ENCODE data around the gene CASKIN2. TPM values are rescaled to one million over a fixed set of nuclear protein-coding genes. Genes with fewer than 3 reads are reported as not detected.

The CASKIN2 gene
- total RNA-seq, 1 donor from 2014 or later: 5.7 TPM

DNA sequence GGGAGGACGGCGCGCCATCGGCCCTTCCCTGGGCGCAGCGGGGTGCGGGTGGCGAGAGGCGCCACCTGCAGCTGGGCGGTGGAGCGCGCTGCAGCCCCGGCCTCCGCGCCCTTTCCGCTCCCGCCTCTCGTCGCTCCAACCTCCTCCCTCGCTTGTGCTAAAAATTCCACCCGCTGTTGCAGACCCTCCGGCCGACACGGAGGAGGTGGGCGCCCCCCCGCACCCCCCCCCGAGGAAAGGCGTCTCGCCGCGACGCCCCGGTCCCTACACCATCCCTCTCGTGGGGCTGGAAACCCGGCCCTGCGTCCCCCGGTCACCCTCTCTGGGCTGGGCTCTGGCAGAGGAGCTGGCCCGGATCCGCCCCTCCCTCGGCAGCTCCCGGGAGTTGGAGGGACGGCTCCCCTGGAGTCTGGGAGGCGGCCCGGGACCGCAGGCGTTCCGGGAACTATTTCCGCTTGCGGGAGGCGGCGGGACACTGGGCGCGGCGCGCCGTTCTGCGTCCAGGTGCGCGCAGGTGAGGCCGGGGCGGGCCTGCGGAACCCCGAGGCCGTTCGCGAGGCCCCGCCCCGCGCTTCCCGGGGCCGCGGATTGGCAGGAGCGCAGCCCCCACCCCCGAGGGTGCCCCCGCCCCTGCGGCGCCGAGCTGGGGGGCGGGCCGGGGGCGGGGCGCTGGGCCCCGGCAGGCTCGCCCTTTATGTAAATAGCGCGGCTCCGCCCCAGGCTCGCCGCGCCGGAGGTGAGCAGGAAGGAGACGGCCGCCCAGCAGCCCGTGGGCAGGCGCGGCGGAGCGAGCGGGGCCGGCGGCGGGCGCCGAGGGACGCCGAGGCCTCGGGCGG, 9.9 kb upstream of the CASKIN2 start, which contains the start of gene LLGL2:
TSS of gene LLGL2 (plus strand) at position 728 of the 836 bp plus-strand sequence. CDS start 17,730 bp downstream, outside the sequence.
- Histone ChIP-seq H3K36me3 (no peaks in the 10 kb centered on the region), H3K27ac (no peak within 1 kb of the TSS), H3K27me3 (no peaks in the 10 kb centered on the region), H3K9me3 (ENCODE audit: low read depth) (no peaks in the 10 kb centered on the region), H3K4me2 (peak within 1 kb of the TSS; percentile 97), H2AFZ (replicated peaks) (peak within 1 kb of the TSS; percentile 66), H3K4me1 (peaks cover 7% of the 10 kb centered on the region), H3F3A (ENCODE audit: low read depth) (peaks cover 33% of the 10 kb centered on the region), H3K79me2 (ENCODE audit: low read depth) (peaks cover 32% of the 10 kb centered on the region), H4K20me1 (ENCODE audit: low read depth) (peaks cover 42% of the 10 kb centered on the region), H3K9ac (no peak within 1 kb of the TSS), H3K4me3 (peak within 1 kb of the TSS; percentile 87)
- TF ChIP-seq, protein P1, sequence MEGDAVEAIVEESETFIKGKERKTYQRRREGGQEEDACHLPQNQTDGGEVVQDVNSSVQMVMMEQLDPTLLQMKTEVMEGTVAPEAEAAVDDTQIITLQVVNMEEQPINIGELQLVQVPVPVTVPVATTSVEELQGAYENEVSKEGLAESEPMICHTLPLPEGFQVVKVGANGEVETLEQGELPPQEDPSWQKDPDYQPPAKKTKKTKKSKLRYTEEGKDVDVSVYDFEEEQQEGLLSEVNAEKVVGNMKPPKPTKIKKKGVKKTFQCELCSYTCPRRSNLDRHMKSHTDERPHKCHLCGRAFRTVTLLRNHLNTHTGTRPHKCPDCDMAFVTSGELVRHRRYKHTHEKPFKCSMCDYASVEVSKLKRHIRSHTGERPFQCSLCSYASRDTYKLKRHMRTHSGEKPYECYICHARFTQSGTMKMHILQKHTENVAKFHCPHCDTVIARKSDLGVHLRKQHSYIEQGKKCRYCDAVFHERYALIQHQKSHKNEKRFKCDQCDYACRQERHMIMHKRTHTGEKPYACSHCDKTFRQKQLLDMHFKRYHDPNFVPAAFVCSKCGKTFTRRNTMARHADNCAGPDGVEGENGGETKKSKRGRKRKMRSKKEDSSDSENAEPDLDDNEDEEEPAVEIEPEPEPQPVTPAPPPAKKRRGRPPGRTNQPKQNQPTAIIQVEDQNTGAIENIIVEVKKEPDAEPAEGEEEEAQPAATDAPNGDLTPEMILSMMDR (IDR thresholded peaks at IDR 0.05): peak; percentile 47
- TF ChIP-seq EZH2phosphoT487 (IDR thresholded peaks at IDR 0.05): no peak
- peak; percentile 95 for DNase-seq (ENCODE audit: low spot score)
- Mint-ChIP-seq H3K4me1 (peaks cover 16% of the 10 kb centered on the region), H3K27me3 (ENCODE audit: insufficient read depth, low read depth) (peaks cover 22% of the 10 kb centered on the region), H3K9me3 (no peaks in the 10 kb centered on the region), H3K27ac (no peak within 1 kb of the TSS), H3K36me3 (peaks cover 8% of the 10 kb centered on the region), H3K4me3 (peak within 1 kb of the TSS; percentile 77)

DNA sequence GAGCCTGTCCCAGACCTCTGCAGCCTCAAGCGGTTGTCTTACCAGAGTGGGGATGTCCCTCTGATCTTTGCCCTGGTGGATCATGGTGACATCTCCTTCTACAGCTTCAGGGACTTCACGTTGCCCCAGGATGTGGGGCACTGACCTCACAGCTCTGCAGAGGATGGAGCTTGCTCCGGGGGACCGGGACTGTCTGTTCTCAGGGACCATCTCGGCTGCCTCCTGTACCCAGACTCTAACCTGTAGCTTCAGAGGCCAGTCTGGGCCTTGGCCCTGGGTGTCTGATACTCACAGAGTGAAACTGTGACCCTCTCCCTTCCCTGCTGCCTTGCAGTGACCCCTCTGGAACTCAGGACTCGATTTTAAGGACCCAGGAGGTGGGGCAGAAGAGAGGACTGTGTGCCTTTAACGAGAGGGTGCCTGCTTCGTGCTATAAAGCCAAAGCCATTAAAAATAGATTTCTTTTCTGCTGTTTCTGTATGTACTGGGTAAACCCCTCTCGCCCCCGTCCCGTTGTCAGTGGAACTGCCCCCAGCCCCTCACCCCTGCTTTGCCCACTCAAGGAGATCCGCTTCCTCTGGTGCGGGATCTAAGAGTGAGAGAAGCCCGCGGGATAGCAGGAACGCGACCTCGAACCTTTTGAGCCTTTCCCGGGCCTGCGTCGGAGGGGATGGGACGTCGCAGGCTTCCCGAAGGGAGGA, 9.1 kb upstream of the CASKIN2 start:
- no peak for DNase-seq (ENCODE audit: low spot score)
- H4K20me1 ChIP-seq (ENCODE audit: low read depth): peaks cover 35% of the 10 kb centered on the region
- H3K27ac ChIP-seq: no peak overlapping the region
- H3K4me2 ChIP-seq: peak overlapping the region; percentile 97
- peaks cover 33% of the 10 kb centered on the region for H3F3A ChIP-seq (ENCODE audit: low read depth)
- Mint-ChIP-seq H3K27me3 (ENCODE audit: insufficient read depth, low read depth) (peaks cover 19% of the 10 kb centered on the region), H3K4me3 (peak overlapping the region; percentile 75), H3K4me1 (peaks cover 12% of the 10 kb centered on the region), H3K9me3 (no peaks in the 10 kb centered on the region), H3K36me3 (peaks cover 12% of the 10 kb centered on the region), H3K27ac (no peak overlapping the region)
- TF ChIP-seq EZH2 (IDR thresholded peaks at IDR 0.05) (no peak), EZH2phosphoT487 (IDR thresholded peaks at IDR 0.05) (no peak)
- TF ChIP-seq, protein P1 (IDR thresholded peaks at IDR 0.05): no peak
- peaks cover 7% of the 10 kb centered on the region for H3K4me1 ChIP-seq
- no peaks in the 10 kb centered on the region for H3K36me3 ChIP-seq
- H3K9me3 ChIP-seq (ENCODE audit: low read depth): no peaks in the 10 kb centered on the region
- H3K4me3 ChIP-seq: peak overlapping the region; percentile 87
- no peak overlapping the region for H3K9ac ChIP-seq
- peaks cover 32% of the 10 kb centered on the region for H3K79me2 ChIP-seq (ENCODE audit: low read depth)
- H3K27me3 ChIP-seq: no peaks in the 10 kb centered on the region
- peak overlapping the region; percentile 66 for H2AFZ ChIP-seq (replicated peaks)

DNA sequence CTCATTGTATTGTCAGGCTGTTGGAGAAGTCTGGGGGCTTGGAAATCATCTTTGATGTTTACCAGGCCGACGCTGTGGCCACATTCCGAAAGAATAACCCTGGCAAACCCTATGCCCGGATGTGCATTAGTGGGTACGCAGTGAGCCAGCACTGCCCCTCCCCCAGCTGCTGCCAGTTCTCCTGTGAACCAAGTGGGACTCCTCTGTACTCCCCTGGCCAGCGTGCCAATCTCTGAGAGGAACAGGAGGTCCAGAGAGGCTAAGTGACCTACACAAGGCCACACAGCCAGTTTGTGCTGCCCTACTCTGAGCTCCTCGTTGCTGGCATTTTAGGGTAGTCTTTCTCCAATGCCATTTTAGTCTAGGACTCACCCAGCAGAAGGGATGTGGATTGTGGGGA, 8.3 kb upstream of the CASKIN2 start:
- no peak overlapping the region for H2AFZ ChIP-seq (replicated peaks)
- H3K27ac ChIP-seq: no peak overlapping the region
- peaks cover 19% of the 10 kb centered on the region for H3K27me3 Mint-ChIP-seq (ENCODE audit: insufficient read depth, low read depth)
- peaks cover 12% of the 10 kb centered on the region for H3K36me3 Mint-ChIP-seq
- peaks cover 12% of the 10 kb centered on the region for H3K4me1 Mint-ChIP-seq
- TF ChIP-seq, protein P1 (IDR thresholded peaks at IDR 0.05): no peak
- TF ChIP-seq EZH2phosphoT487 (IDR thresholded peaks at IDR 0.05) (no peak), EZH2 (IDR thresholded peaks at IDR 0.05) (no peak)
- H3F3A ChIP-seq (ENCODE audit: low read depth): peaks cover 33% of the 10 kb centered on the region
- no peak overlapping the region for H3K4me3 ChIP-seq
- no peaks in the 10 kb centered on the region for H3K9me3 Mint-ChIP-seq
- H3K4me2 ChIP-seq: no peak overlapping the region
- H3K79me2 ChIP-seq (ENCODE audit: low read depth): peaks cover 25% of the 10 kb centered on the region
- H3K9ac ChIP-seq: no peak overlapping the region
- H3K4me1 ChIP-seq: peaks cover 7% of the 10 kb centered on the region
- no peaks in the 10 kb centered on the region for H3K27me3 ChIP-seq
- H4K20me1 ChIP-seq (ENCODE audit: low read depth): peaks cover 36% of the 10 kb centered on the region
- no peaks in the 10 kb centered on the region for H3K36me3 ChIP-seq
- peak overlapping the region; percentile 28 for H3K4me3 Mint-ChIP-seq
- no peaks in the 10 kb centered on the region for H3K9me3 ChIP-seq (ENCODE audit: low read depth)
- H3K27ac Mint-ChIP-seq: no peak overlapping the region
- DNase-seq (ENCODE audit: low spot score): no peak

Measured in neural progenitor cell (in vitro differentiated cells).